CD14-positive monocyte (primary cell): Measurements from ENCODE around the gene RBM25. TPM values are rescaled to one million over a fixed set of nuclear protein-coding genes. Genes with fewer than 3 reads are reported as not detected.
A peak's percentile ranks its signal among the peaks of the same experiment; 100 is the strongest.

Experiments
- DNase-seq, 3 donors: peaks; one replicate each; pipeline ENCODE4 v3.0.0-alpha.2; 2011 to 2022
- H2AFZ ChIP-seq: 2 replicates; pipeline ENCODE4 v1.6.0; 2012; ENCODE audit warnings: mild to moderate bottlenecking, low read depth, low read length, inconsistent platforms; ENCODE audit not compliant: insufficient read depth, poor library complexity, severe bottlenecking
- H3K27ac ChIP-seq, 2 donors: 1 replicate in 1 of 2; 2 replicates in 1 of 2; pipeline ENCODE4 v1.5.1; 2012 to 2013; ENCODE audit warnings: low read length in 2 of 2, control low read depth in 1 of 2, inconsistent platforms in 1 of 2, low read depth in 1 of 2, mild to moderate bottlenecking in 1 of 2
- H3K27me3 ChIP-seq, 2 donors: one replicate each; pipeline versions ENCODE4 v1.6.0 to v1.6.1; 2011 to 2013; ENCODE audit warnings: low read length in 2 of 2; ENCODE audit not compliant: control insufficient read depth in 2 of 2, insufficient read depth in 2 of 2
- H3K36me3 ChIP-seq, 2 donors: replicated peaks in 1 of 2; 1 replicate in 1 of 2; 2 replicates in 1 of 2; pipeline versions ENCODE4 v1.5.1 to v1.6.1; 2012 to 2013; ENCODE audit warnings: low read length in 2 of 2, control low read depth in 1 of 2, inconsistent platforms in 1 of 2, mild to moderate bottlenecking in 1 of 2; ENCODE audit not compliant: insufficient read depth in 2 of 2, control insufficient read depth in 1 of 2
- H3K4me1 ChIP-seq, 2 donors: 1 replicate in 1 of 2; 2 replicates in 1 of 2; pipeline versions ENCODE4 v1.5.1 to v1.6.1; 2012 to 2013; ENCODE audit warnings: low read length in 2 of 2, control low read depth in 1 of 2, inconsistent platforms in 1 of 2, mild to moderate bottlenecking in 1 of 2, moderate library complexity in 1 of 2; ENCODE audit not compliant: insufficient read depth in 2 of 2, control insufficient read depth in 1 of 2
- H3K4me2 ChIP-seq: replicated peaks from 2 replicates; pipeline ENCODE3; 2012; ENCODE audit warnings: low read length, moderate library complexity, mild to moderate bottlenecking; ENCODE audit not compliant: poor library complexity, severe bottlenecking; ENCODE audit errors: extremely low read depth
- H3K4me3 ChIP-seq, 3 experiments: fragments of 200-600 bp in 1 of 3; sonication (generic) in 1 of 3; replicated peaks in 1 of 3; 1 replicate in 2 of 3; 2 replicates in 1 of 3; pipeline ENCODE4 v1.5.1; 2011 to 2013; ENCODE audit warnings: low read length in 3 of 3, mild to moderate bottlenecking in 3 of 3, control low read depth in 2 of 3, low read depth in 2 of 3, inconsistent platforms in 1 of 3, moderate library complexity in 1 of 3
- H3K79me2 ChIP-seq: 2 replicates; pipeline ENCODE4 v1.6.0; 2012; ENCODE audit warnings: mild to moderate bottlenecking, control low read depth, inconsistent platforms, low read length, moderate library complexity; ENCODE audit not compliant: insufficient read depth
- H3K9ac ChIP-seq: 2 replicates; pipeline ENCODE4 v1.6.0; 2017; ENCODE audit warnings: low read length, mild to moderate bottlenecking; ENCODE audit not compliant: insufficient read depth, poor library complexity, severe bottlenecking
- H3K9me3 ChIP-seq, 2 donors: replicated peaks in 1 of 2; 1 replicate in 1 of 2; 2 replicates in 1 of 2; pipeline versions ENCODE4 v1.5.1 to v1.6.1; 2012 to 2013; ENCODE audit warnings: low read length in 2 of 2, control low read depth in 1 of 2; ENCODE audit not compliant: control insufficient read depth in 1 of 2, insufficient read depth in 1 of 2
- H4K20me1 ChIP-seq: 2 replicates; pipeline ENCODE4 v1.6.0; 2012; ENCODE audit warnings: mild to moderate bottlenecking, low read length, control low read depth, moderate library complexity; ENCODE audit not compliant: insufficient read depth
- H3K27ac Mint-ChIP-seq, 7 donors: one replicate each; pipeline ENCODE4 v1.8.0; 2020; ENCODE audit warnings: mild to moderate bottlenecking in 7 of 7, mixed read lengths in 7 of 7, moderate library complexity in 6 of 7, inconsistent platforms in 2 of 7
- H3K27me3 Mint-ChIP-seq, 3 donors: one replicate each; pipeline ENCODE4 v1.8.0; 2021 to 2022; ENCODE audit warnings: low read depth in 3 of 3, mild to moderate bottlenecking in 3 of 3, mixed read lengths in 3 of 3, moderate library complexity in 3 of 3, inconsistent platforms in 1 of 3
- H3K36me3 Mint-ChIP-seq, 2 donors: one replicate each; pipeline ENCODE4 v1.8.0; 2020; ENCODE audit warnings: mixed read lengths in 2 of 2, inconsistent platforms in 1 of 2, mild to moderate bottlenecking in 1 of 2
- H3K4me1 Mint-ChIP-seq: one replicate; pipeline ENCODE4 v1.8.0; 2020; ENCODE audit warnings: mild to moderate bottlenecking, mixed read lengths
- H3K4me3 Mint-ChIP-seq, 2 donors: one replicate each; pipeline ENCODE4 v1.8.0; 2020; ENCODE audit warnings: mild to moderate bottlenecking in 2 of 2, mixed read lengths in 2 of 2, moderate library complexity in 1 of 2
- H3K9me3 Mint-ChIP-seq, 7 donors: one replicate each; pipeline ENCODE4 v1.8.0; 2020 to 2022; ENCODE audit warnings: mixed read lengths in 7 of 7, mild to moderate bottlenecking in 6 of 7, moderate library complexity in 6 of 7, inconsistent platforms in 2 of 7
- WGBS: methylation state at CpG from one replicate; pipeline ENCODE4 v1.1.5; 2013; ENCODE audit warnings: missing lambda C conversion rate; ENCODE audit not compliant: insufficient coverage; 5-methylcytosine and 5-hydroxymethylcytosine counted together
- intact Hi-C, 2 donors: fragments of 100-400 bp; cut with micrococcal nuclease; formaldehyde crosslinking; loops; one replicate each; pipeline versions ENCODE4 v1.15.0 to v1.15.1; 2023
- polyA plus RNA-seq, 3 donors: library from polyadenylated mRNA; depleted of rRNA in 1 of 3; unstranded in 2 of 3; stranded (reverse) in 1 of 3; fragments of 300-500 nt in 2 of 3; fragments of >200 nt in 1 of 3; fragmentation: Illumina TruSeq in 2 of 3; gene quantifications; 1 replicate in 2 of 3; 2 replicates in 1 of 3; pipeline ENCODE4 v1.2.3, GENCODE V29; 2012 to 2021
- TF ChIP-seq, protein P1 (sequence below): fragments of 200-600 bp; IDR thresholded peaks from one replicate; pipeline ENCODE4 v1.8.0; 2022; ENCODE audit warnings: antibody characterized with exemption, mild to moderate bottlenecking

The RBM25 gene
- polyA plus RNA-seq, 3 donors = 15.6 to 46.5 (median 25.2) TPM

DNA sequence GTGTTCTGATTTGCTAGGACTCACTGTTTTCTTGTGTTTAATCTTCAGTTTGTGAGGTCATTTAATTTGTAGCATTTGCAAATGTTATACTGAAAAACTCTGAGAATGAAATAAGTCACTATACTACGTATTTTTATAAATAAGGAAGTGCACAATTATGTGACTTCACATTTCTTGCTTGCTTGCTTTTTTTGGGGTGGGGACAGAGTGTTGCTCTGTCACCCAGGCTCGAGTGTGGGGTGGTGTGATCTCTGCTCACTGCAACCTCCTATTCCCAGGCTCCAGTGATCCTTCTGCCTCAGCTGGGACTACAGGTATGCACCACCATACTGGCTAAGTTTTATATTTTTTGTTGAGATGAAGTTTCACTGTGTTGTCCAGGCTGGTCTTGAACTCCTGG is 32.7 kb downstream of the RBM25 start:
- DNase-seq = no peak
- Histone ChIP-seq H3K27me3 (no peaks in the 10 kb centered on the region), H3K4me1 (no peaks in the 10 kb centered on the region), H3K4me3 (no peak overlapping the region), H2AFZ (no peak overlapping the region), H3K27ac (peak overlapping the region in 1 of 2 donors; percentile 66), H3K9me3 (no peaks in the 10 kb centered on the region), H3K9ac (no peak overlapping the region), H4K20me1 (peaks cover 85% of the 10 kb centered on the region), H3K4me2 (no peak overlapping the region), H3K36me3 (peaks cover 59 to 98% of the 10 kb centered on the region in 2 donors), H3K79me2 (peaks cover 77% of the 10 kb centered on the region)
- Mint-ChIP-seq H3K27ac (peak overlapping the region in 5 of 7 donors; percentile 56 to 72 (median 69)), H3K4me1 (no peaks in the 10 kb centered on the region), H3K36me3 (peaks cover 63 to 90% of the 10 kb centered on the region in 2 donors), H3K4me3 (no peak overlapping the region), H3K27me3 (no peaks in the 10 kb centered on the region), H3K9me3 (no peaks in the 10 kb centered on the region)
- intact Hi-C loops = no loop called here
- no CpG with 5 or more reads among the region's 2 CpGs for WGBS
- TF ChIP-seq, protein P1, sequence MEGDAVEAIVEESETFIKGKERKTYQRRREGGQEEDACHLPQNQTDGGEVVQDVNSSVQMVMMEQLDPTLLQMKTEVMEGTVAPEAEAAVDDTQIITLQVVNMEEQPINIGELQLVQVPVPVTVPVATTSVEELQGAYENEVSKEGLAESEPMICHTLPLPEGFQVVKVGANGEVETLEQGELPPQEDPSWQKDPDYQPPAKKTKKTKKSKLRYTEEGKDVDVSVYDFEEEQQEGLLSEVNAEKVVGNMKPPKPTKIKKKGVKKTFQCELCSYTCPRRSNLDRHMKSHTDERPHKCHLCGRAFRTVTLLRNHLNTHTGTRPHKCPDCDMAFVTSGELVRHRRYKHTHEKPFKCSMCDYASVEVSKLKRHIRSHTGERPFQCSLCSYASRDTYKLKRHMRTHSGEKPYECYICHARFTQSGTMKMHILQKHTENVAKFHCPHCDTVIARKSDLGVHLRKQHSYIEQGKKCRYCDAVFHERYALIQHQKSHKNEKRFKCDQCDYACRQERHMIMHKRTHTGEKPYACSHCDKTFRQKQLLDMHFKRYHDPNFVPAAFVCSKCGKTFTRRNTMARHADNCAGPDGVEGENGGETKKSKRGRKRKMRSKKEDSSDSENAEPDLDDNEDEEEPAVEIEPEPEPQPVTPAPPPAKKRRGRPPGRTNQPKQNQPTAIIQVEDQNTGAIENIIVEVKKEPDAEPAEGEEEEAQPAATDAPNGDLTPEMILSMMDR = no peak

DNA sequence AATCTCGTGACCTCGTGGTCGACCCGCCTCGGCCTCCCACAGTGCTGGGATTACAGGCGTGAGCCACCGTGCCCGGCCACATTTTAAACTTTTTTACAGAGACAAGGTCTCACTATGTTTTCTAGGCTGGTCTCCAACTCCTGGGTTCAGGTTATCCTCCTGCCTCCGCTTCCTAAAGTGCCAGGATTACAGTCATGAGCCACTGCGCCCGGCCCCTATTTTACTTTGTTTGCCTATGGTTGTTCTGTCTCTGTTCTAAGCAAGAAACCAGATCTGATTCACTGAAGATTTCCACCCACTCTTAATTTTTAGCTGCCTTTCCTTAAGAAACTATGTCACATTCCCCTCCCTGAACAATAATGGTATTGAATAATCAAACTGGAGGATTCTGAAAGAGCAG is 39.1 kb downstream of the RBM25 start:
- intact Hi-C loops = no loop called here
- no peak for DNase-seq
- Histone ChIP-seq H2AFZ (no peak overlapping the region), H3K79me2 (peaks cover 36% of the 10 kb centered on the region), H3K4me3 (no peak overlapping the region), H3K27me3 (no peaks in the 10 kb centered on the region), H4K20me1 (peaks cover 75% of the 10 kb centered on the region), H3K4me1 (no peaks in the 10 kb centered on the region), H3K9me3 (no peaks in the 10 kb centered on the region), H3K9ac (no peak overlapping the region), H3K27ac (no peak overlapping the region), H3K4me2 (no peak overlapping the region), H3K36me3 (peaks cover 67 to 98% of the 10 kb centered on the region in 2 donors)
- Mint-ChIP-seq H3K36me3 (peaks cover 67 to 85% of the 10 kb centered on the region in 2 donors), H3K4me3 (no peak overlapping the region), H3K4me1 (no peaks in the 10 kb centered on the region), H3K27me3 (no peaks in the 10 kb centered on the region), H3K27ac (peak overlapping the region in 2 of 7 donors; percentile 12 to 16), H3K9me3 (no peaks in the 10 kb centered on the region)
- 99% methylated on average over 9 of the region's 11 CpGs for WGBS
- TF ChIP-seq, protein P1 = no peak
